ENCODE results near the gene PDE8B. TPM values are rescaled to one million over a fixed set of nuclear protein-coding genes. Genes with fewer than 3 reads are reported as not detected.

The PDE8B gene
- total and polyA plus RNA-seq, 9 donors = 2.0 to 4.9 (median 3.2) TPM

- 83% methylated on average over 2 of the region's 3 CpGs for WGBS (ENCODE audit: insufficient coverage)
- H3K4me3 ChIP-seq (ENCODE audit: low read length) = no peak overlapping the region
- H3K4me1 ChIP-seq (ENCODE audit: control insufficient read depth, insufficient read depth, low read length) = peaks cover 3% of the 10 kb centered on the region
- H3K27ac ChIP-seq (ENCODE audit: low read length) = no peak overlapping the region
- no peak for DNase-seq
- H3K9me3 ChIP-seq (replicated peaks; ENCODE audit: control insufficient read depth, low read depth, low read length) = no peaks in the 10 kb centered on the region
- H3K36me3 ChIP-seq (ENCODE audit: control insufficient read depth, insufficient read depth, low read length) = no peaks in the 10 kb centered on the region
- no peaks in the 10 kb centered on the region for H3K27me3 ChIP-seq (ENCODE audit: control insufficient read depth, insufficient read depth, low read length)
Measured at GRCh38 chr5:77302653-77303052, 92.2 kb downstream of the PDE8B start.

DNA sequence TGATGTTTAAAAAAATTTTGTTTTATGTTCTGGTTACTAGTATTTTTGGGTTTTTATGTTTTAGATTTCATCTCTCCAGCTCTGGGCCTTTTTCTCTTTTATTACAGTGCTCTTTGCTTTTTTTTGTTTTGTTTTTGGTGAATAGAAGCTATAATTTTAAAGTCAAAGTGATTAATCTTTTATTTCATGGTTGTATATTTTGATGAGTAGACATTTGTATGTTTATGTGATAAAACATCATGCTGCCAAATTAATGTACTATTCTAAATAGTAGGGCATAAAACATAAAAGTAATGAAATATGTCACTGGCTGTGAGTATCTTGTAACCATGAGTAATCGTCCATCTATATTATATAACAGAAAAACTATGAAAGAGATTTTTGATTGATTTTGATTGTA lies 93.9 kb downstream of the PDE8B start:
- Histone ChIP-seq H3K4me3 (ENCODE audit: low read length) (no peak overlapping the region), H3K27ac (ENCODE audit: low read length) (no peak overlapping the region), H3K9me3 (replicated peaks; ENCODE audit: control insufficient read depth, low read depth, low read length) (no peaks in the 10 kb centered on the region), H3K36me3 (ENCODE audit: control insufficient read depth, insufficient read depth, low read length) (no peaks in the 10 kb centered on the region), H3K27me3 (ENCODE audit: control insufficient read depth, insufficient read depth, low read length) (no peaks in the 10 kb centered on the region), H3K4me1 (ENCODE audit: control insufficient read depth, insufficient read depth, low read length) (peaks cover 3% of the 10 kb centered on the region)
- no CpG with 5 or more reads among the region's 1 CpG for WGBS (ENCODE audit: insufficient coverage)
- no peak for DNase-seq

DNA sequence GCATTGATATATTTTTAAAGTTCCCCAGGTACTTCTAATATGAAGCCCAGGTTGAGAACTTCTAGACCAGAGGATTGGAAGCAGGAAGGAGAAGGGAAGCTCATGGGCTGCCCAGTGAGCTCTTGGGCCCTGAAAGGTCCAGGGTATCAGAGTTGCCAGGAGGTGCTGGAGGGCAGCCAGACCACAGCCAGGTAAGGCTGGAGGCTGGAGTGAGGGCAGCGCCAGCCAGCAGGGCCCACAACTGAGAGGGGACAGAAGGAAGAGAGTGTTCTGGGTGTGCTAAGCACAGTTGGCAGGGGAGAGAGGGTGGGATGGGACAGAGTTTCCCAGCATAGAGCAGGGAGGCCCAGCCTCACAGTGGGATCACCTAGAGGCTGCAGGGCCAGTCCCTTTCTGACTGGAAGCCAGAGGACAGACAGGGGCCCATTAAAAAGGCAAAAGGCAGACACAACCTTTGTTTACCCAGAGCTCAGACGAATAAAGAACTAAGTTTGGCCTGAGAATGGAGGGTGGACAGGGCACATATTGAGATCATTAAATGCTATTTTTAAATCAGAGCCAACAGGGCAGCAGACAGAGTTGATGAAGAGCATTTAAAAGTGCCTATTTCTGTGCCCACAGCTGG lies 94.9 kb downstream of the PDE8B start:
- no peak overlapping the region for H3K27ac ChIP-seq (ENCODE audit: low read length)
- WGBS (ENCODE audit: insufficient coverage) = 83% methylated on average over 2 of the region's 2 CpGs
- DNase-seq = no peak

DNA sequence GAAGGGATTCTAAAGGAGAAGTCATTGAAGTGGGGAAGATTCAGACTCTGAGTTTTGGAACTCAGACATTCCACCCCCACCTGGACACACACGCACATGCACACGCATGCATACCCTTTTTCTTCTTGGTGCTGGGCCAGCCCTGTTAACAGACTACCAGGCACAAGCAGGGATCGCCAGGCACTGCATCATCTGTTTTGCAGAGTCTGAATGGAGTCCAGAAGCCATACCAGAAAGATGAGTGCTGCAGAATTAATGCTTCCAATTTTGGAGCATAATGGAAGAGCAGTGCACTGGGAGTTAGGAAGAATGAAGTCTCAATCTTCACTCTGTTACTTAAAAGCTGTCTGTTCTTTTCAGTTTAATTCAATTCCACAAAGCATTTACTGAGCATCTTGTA lies 95.5 kb downstream of the PDE8B start:
- Histone ChIP-seq H3K4me1 (ENCODE audit: control insufficient read depth, insufficient read depth, low read length) (peaks cover 3% of the 10 kb centered on the region), H3K4me3 (ENCODE audit: low read length) (no peak overlapping the region), H3K36me3 (ENCODE audit: control insufficient read depth, insufficient read depth, low read length) (no peaks in the 10 kb centered on the region), H3K27me3 (ENCODE audit: control insufficient read depth, insufficient read depth, low read length) (no peaks in the 10 kb centered on the region), H3K9me3 (replicated peaks; ENCODE audit: control insufficient read depth, low read depth, low read length) (no peaks in the 10 kb centered on the region), H3K27ac (ENCODE audit: low read length) (no peak overlapping the region)
- 67% methylated on average over 2 of the region's 3 CpGs for WGBS (ENCODE audit: insufficient coverage)
- DNase-seq = peak; percentile 67

More for the DNA sequence above, 94.9 kb downstream of the PDE8B start:
- no peaks in the 10 kb centered on the region for H3K36me3 ChIP-seq (ENCODE audit: control insufficient read depth, insufficient read depth, low read length)
- H3K27me3 ChIP-seq (ENCODE audit: control insufficient read depth, insufficient read depth, low read length) = no peaks in the 10 kb centered on the region
- no peak overlapping the region for H3K4me3 ChIP-seq (ENCODE audit: low read length)
- H3K9me3 ChIP-seq (replicated peaks; ENCODE audit: control insufficient read depth, low read depth, low read length) = no peaks in the 10 kb centered on the region
- peaks cover 3% of the 10 kb centered on the region for H3K4me1 ChIP-seq (ENCODE audit: control insufficient read depth, insufficient read depth, low read length)

DNA sequence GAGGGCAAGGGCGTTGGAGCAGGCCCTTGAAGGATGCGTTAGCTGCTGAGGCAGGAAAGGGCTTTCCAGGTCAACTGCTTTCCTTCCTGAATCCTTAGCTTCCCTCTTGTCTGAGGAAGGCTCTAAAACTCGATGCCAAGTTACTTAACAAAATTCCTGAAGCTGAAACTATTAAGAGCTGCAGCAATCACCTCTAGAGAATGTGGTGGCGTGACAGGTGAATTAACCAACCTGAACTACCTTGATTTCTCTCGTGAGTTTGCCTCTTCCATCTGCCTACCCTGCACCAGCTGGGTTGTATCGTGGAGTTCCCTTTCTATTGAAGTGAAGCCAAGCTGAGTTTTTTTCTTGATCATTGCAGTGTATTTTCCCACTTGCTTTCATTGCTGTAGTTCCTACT lies 96.1 kb downstream of the PDE8B start:
- H3K27ac ChIP-seq (ENCODE audit: low read length) = no peak overlapping the region
- WGBS (ENCODE audit: insufficient coverage) = 74% methylated on average over 4 of the region's 6 CpGs
- no peak for DNase-seq

GRCh38 chr5:77308154-77308960 lies 97.9 kb downstream of the PDE8B start:
- Histone ChIP-seq H3K4me3 (ENCODE audit: low read length) (no peak overlapping the region), H3K27me3 (ENCODE audit: control insufficient read depth, insufficient read depth, low read length) (no peaks in the 10 kb centered on the region), H3K27ac (ENCODE audit: low read length) (no peak overlapping the region), H3K36me3 (ENCODE audit: control insufficient read depth, insufficient read depth, low read length) (no peaks in the 10 kb centered on the region), H3K4me1 (ENCODE audit: control insufficient read depth, insufficient read depth, low read length) (peaks cover 3% of the 10 kb centered on the region), H3K9me3 (replicated peaks; ENCODE audit: control insufficient read depth, low read depth, low read length) (no peaks in the 10 kb centered on the region)
- DNase-seq = no peak
- WGBS (ENCODE audit: insufficient coverage) = 59% methylated on average over 6 of the region's 12 CpGs

More for the DNA sequence above, 96.1 kb downstream of the PDE8B start:
- peaks cover 3% of the 10 kb centered on the region for H3K4me1 ChIP-seq (ENCODE audit: control insufficient read depth, insufficient read depth, low read length)
- no peak overlapping the region for H3K4me3 ChIP-seq (ENCODE audit: low read length)
- no peaks in the 10 kb centered on the region for H3K9me3 ChIP-seq (replicated peaks; ENCODE audit: control insufficient read depth, low read depth, low read length)
- H3K27me3 ChIP-seq (ENCODE audit: control insufficient read depth, insufficient read depth, low read length) = no peaks in the 10 kb centered on the region
- no peaks in the 10 kb centered on the region for H3K36me3 ChIP-seq (ENCODE audit: control insufficient read depth, insufficient read depth, low read length)

DNA sequence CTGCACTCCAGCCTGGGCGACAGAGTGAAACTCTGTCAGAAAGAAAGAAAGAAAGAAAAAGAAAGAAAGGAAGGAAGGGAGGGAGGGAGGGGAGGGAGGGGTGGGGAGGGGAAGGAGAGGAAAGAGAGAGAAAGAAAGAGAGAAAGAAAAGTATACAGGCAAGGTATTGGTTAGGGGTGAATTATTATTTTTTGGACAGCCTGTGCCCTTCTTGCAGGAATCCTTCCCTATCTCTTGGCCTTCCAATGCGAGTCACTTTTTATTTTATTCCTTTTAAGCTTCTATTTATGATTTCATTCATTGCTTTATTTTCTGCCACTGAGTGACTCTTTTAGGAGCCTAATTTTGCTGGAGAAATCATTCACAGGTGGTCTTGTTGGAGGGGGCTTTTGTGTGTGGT lies 98.7 kb downstream of the PDE8B start:
- 60% methylated on average over 1 of the region's 2 CpGs for WGBS (ENCODE audit: insufficient coverage)
- no peaks in the 10 kb centered on the region for H3K27me3 ChIP-seq (ENCODE audit: control insufficient read depth, insufficient read depth, low read length)
- no peaks in the 10 kb centered on the region for H3K36me3 ChIP-seq (ENCODE audit: control insufficient read depth, insufficient read depth, low read length)
- peaks cover 3% of the 10 kb centered on the region for H3K4me1 ChIP-seq (ENCODE audit: control insufficient read depth, insufficient read depth, low read length)
- no peak for DNase-seq
- H3K9me3 ChIP-seq (replicated peaks; ENCODE audit: control insufficient read depth, low read depth, low read length) = no peaks in the 10 kb centered on the region
- no peak overlapping the region for H3K27ac ChIP-seq (ENCODE audit: low read length)
- no peak overlapping the region for H3K4me3 ChIP-seq (ENCODE audit: low read length)

- WGBS (ENCODE audit: insufficient coverage) = 81% methylated on average over 3 of the region's 4 CpGs
- Histone ChIP-seq H3K4me1 (ENCODE audit: control insufficient read depth, insufficient read depth, low read length) (no peaks in the 10 kb centered on the region), H3K9me3 (replicated peaks; ENCODE audit: control insufficient read depth, low read depth, low read length) (no peaks in the 10 kb centered on the region), H3K36me3 (ENCODE audit: control insufficient read depth, insufficient read depth, low read length) (no peaks in the 10 kb centered on the region), H3K27ac (ENCODE audit: low read length) (no peak overlapping the region), H3K27me3 (ENCODE audit: control insufficient read depth, insufficient read depth, low read length) (no peaks in the 10 kb centered on the region), H3K4me3 (ENCODE audit: low read length) (no peak overlapping the region)
- DNase-seq = no peak
Measured at GRCh38 chr5:77310494-77311213, 100.2 kb downstream of the PDE8B start.

GRCh38 chr5:77311214-77311571 lies 100.7 kb downstream of the PDE8B start:
- Histone ChIP-seq H3K4me1 (ENCODE audit: control insufficient read depth, insufficient read depth, low read length) (no peaks in the 10 kb centered on the region), H3K4me3 (ENCODE audit: low read length) (no peak overlapping the region), H3K36me3 (ENCODE audit: control insufficient read depth, insufficient read depth, low read length) (no peaks in the 10 kb centered on the region), H3K27ac (ENCODE audit: low read length) (no peak overlapping the region), H3K27me3 (ENCODE audit: control insufficient read depth, insufficient read depth, low read length) (no peaks in the 10 kb centered on the region), H3K9me3 (replicated peaks; ENCODE audit: control insufficient read depth, low read depth, low read length) (no peaks in the 10 kb centered on the region)
- DNase-seq = no peak
- WGBS (ENCODE audit: insufficient coverage) = no CpG with 5 or more reads among the region's 1 CpG

- H3K4me1 ChIP-seq (ENCODE audit: control insufficient read depth, insufficient read depth, low read length) = no peaks in the 10 kb centered on the region
- WGBS (ENCODE audit: insufficient coverage) = no CpG with 5 or more reads among the region's 1 CpG
Measured at GRCh38 chr5:77312413-77312812, 101.9 kb downstream of the PDE8B start.

More at GRCh38 chr5:77312413-77312812, 101.9 kb downstream of the PDE8B start:
- DNase-seq = no peak
- Histone ChIP-seq H3K27ac (ENCODE audit: low read length) (no peak overlapping the region), H3K9me3 (replicated peaks; ENCODE audit: control insufficient read depth, low read depth, low read length) (no peaks in the 10 kb centered on the region), H3K27me3 (ENCODE audit: control insufficient read depth, insufficient read depth, low read length) (no peaks in the 10 kb centered on the region), H3K4me3 (ENCODE audit: low read length) (no peak overlapping the region), H3K36me3 (ENCODE audit: control insufficient read depth, insufficient read depth, low read length) (no peaks in the 10 kb centered on the region)
